Measurements from ENCODE around the gene HPSE. TPM values are rescaled to one million over a fixed set of nuclear protein-coding genes. Genes with fewer than 3 reads are reported as not detected.

Gene HPSE
- total and polyA plus RNA-seq, 2 of the 8 experiments (the other 6 are each of a cell fraction or from before 2014, with no cell fraction given), result 1.5 to 5.0 TPM

- Histone ChIP-seq H2BK5ac (ENCODE audit: low read depth, low read length) (no peak overlapping the region), H4K91ac (replicated peaks; ENCODE audit: insufficient read length, low read length) (no peak overlapping the region), H2BK120ac (replicated peaks; ENCODE audit: low read depth, low read length) (no peak overlapping the region), H3K4me1 (replicated peaks in 1 of 4; ENCODE audit: control insufficient read depth in 3 of 4, insufficient read depth in 4 of 4, low read length in 3 of 4) (no peaks in the 10 kb centered on the region), H3K9ac (replicated peaks in 1 of 4; ENCODE audit: extremely low read depth in 1 of 4, low read depth in 3 of 4, low read length in 3 of 4) (no peak overlapping the region), H3K23me2 (ENCODE audit: low read depth, low read length) (no peaks in the 10 kb centered on the region), H2AFZ (ENCODE audit: low read length) (no peak overlapping the region), H3K36me3 (ENCODE audit: control insufficient read depth in 2 of 4, insufficient read depth in 4 of 4, low read length in 3 of 4) (peaks cover 0 to 7% (median 3%) of the 10 kb centered on the region in 4 experiments; a peak in 2 of 8 replicates), H2BK15ac (ENCODE audit: low read length) (no peak overlapping the region), H3K4me3 (ENCODE audit: extremely low read depth in 1 of 4, insufficient read depth in 2 of 4, low read depth in 3 of 4, low read length in 4 of 4) (no peak overlapping the region), H3K27ac (ENCODE audit: low read depth, low read length) (no peak overlapping the region), H3K4me2 (ENCODE audit: insufficient read depth in 1 of 2, low read depth in 2 of 2, low read length in 2 of 2) (no peak overlapping the region), H3K23ac (ENCODE audit: insufficient read length) (no peak overlapping the region), H3K4ac (replicated peaks; ENCODE audit: insufficient read length, low read depth, low read length) (no peak overlapping the region), H3K9me3 (ENCODE audit: insufficient read depth in 2 of 2, low read depth in 1 of 2, low read length in 1 of 2) (no peaks in the 10 kb centered on the region), H3K56ac (replicated peaks; ENCODE audit: insufficient read length, low read depth, low read length) (no peak overlapping the region), H3K79me2 (ENCODE audit: control insufficient read depth in 1 of 2, insufficient read depth in 2 of 2, low read length in 2 of 2) (no peaks in the 10 kb centered on the region), H2BK12ac (ENCODE audit: low read depth, low read length) (no peak overlapping the region), H4K5ac (ENCODE audit: insufficient read length, low read depth, low read length) (no peak overlapping the region), H3K18ac (ENCODE audit: extremely low read depth, low read length) (no peak overlapping the region), H4K20me1 (replicated peaks in 1 of 2; ENCODE audit: control insufficient read depth in 1 of 2, insufficient read depth in 2 of 2, low read length in 2 of 2) (peaks cover 0 to 2% of the 10 kb centered on the region in 2 experiments), H2AK5ac (ENCODE audit: low read depth, low read length) (no peak overlapping the region), H3K27me3 (replicated peaks in 1 of 4; ENCODE audit: control insufficient read depth in 3 of 4, extremely low read depth in 1 of 4, insufficient read depth in 3 of 4, low read length in 3 of 4) (peaks cover 0 to 2% (median 0%) of the 10 kb centered on the region in 4 experiments; a peak in 1 of 7 replicates), H4K8ac (ENCODE audit: extremely low read depth, insufficient read depth, low read length) (no peak overlapping the region), H3K79me1 (ENCODE audit: low read depth, low read length) (no peaks in the 10 kb centered on the region), H3K14ac (ENCODE audit: insufficient read length) (no peak overlapping the region), H2BK20ac (ENCODE audit: low read length) (no peak overlapping the region)
- FAIRE-seq, result no peak
- TF ChIP-seq POLR2AphosphoS5 (IDR thresholded peaks at IDR 0.05; ENCODE audit: low read depth, low read length) (no peak), HDAC2 (IDR thresholded peaks at IDR 0.05; ENCODE audit: borderline replicate concordance in 1 of 2, low read depth in 2 of 2, low read length in 2 of 2) (no peak), ZNF274 (IDR thresholded peaks at IDR 0.05; ENCODE audit: borderline replicate concordance, extremely low read depth, low read length) (no peak), POU5F1 (IDR thresholded peaks at IDR 0.05; ENCODE audit: low read depth, low read length) (no peak), SIRT6 (IDR thresholded peaks at IDR 0.05; ENCODE audit: low read length) (no peak)
- DNase-seq (ENCODE audit: low read depth in 1 of 2, low spot score in 2 of 2), result no peak
- POLR2A ChIA-PET (ENCODE audit: partially characterized antibody), result interaction anchor here (1.5 to 2.9 kb wide), 2 partner anchors 9 to 25 kb away, joined by 5 to 8 read pairs; partner anchors contain the start of gene COQ2
- WGBS, 2 experiments (ENCODE audit: extremely low coverage in 1 of 2, insufficient coverage in 1 of 2, insufficient read length in 1 of 2, insufficient replicate concordance in 2 of 2, low coverage in 1 of 2, low lambda C conversion rate in 2 of 2, missing lambda C conversion rate in 1 of 2), result 89% methylated on average over 1 of the region's 1 CpG; no CpG with 5 or more reads in 1 of the 2 experiments
- CTCF ChIA-PET (ENCODE audit: partially characterized antibody), result interaction anchor here (1.0 to 3.4 kb wide), 4 partner anchors 9 to 185 kb away, joined by 3 to 19 read pairs (median 10); no protein-coding TSS in a partner anchor
Measured at GRCh38 chr4:83259586-83259985, 75.1 kb downstream of the HPSE start.
